NT2/D1 (cell line): Measurements from ENCODE around the gene MARS1.

ENCODE experiments used
- DNase-seq: peaks from one replicate; pipeline ENCODE4 v3.0.0-alpha.2; 2011; ENCODE audit warnings: low read depth, low spot score
- H3K27me3 ChIP-seq: 2 replicates; pipeline ENCODE4 v1.6.0; 2011; ENCODE audit warnings: mild to moderate bottlenecking; ENCODE audit not compliant: insufficient read length, insufficient read depth
- H3K36me3 ChIP-seq: 2 replicates; pipeline ENCODE4 v1.6.1; 2011; ENCODE audit warnings: mild to moderate bottlenecking, low read length, mixed read lengths; ENCODE audit not compliant: insufficient read depth, insufficient read length
- H3K4me1 ChIP-seq: 2 replicates; pipeline ENCODE4 v1.5.1; 2011; ENCODE audit not compliant: insufficient read depth, insufficient read length
- H3K4me3 ChIP-seq: 2 replicates; pipeline ENCODE4 v1.5.1; 2011; ENCODE audit warnings: low read depth; ENCODE audit not compliant: insufficient read length
- H3K9ac ChIP-seq: 2 replicates; pipeline ENCODE4 v1.6.0; 2011; ENCODE audit warnings: low read depth; ENCODE audit not compliant: insufficient read length
- H3K9me3 ChIP-seq: 2 replicates; pipeline ENCODE4 v1.5.1; 2011; ENCODE audit warnings: mild to moderate bottlenecking, low read length; ENCODE audit not compliant: insufficient read depth
- SUZ12 ChIP-seq: IDR thresholded peaks from 2 replicates; pipeline ENCODE4 v1.6.1; 2011; ENCODE audit not compliant: insufficient read length, insufficient read depth; ENCODE audit errors: extremely low read depth
- YY1 ChIP-seq: IDR thresholded peaks from 2 replicates; pipeline ENCODE4 v1.6.1; 2011; ENCODE audit not compliant: insufficient read length, insufficient read depth
- ZNF274 ChIP-seq: IDR thresholded peaks from 2 replicates; pipeline ENCODE4 v1.6.1; 2011; ENCODE audit warnings: mild to moderate bottlenecking, low read depth, low read length

The MARS1 gene

DNA sequence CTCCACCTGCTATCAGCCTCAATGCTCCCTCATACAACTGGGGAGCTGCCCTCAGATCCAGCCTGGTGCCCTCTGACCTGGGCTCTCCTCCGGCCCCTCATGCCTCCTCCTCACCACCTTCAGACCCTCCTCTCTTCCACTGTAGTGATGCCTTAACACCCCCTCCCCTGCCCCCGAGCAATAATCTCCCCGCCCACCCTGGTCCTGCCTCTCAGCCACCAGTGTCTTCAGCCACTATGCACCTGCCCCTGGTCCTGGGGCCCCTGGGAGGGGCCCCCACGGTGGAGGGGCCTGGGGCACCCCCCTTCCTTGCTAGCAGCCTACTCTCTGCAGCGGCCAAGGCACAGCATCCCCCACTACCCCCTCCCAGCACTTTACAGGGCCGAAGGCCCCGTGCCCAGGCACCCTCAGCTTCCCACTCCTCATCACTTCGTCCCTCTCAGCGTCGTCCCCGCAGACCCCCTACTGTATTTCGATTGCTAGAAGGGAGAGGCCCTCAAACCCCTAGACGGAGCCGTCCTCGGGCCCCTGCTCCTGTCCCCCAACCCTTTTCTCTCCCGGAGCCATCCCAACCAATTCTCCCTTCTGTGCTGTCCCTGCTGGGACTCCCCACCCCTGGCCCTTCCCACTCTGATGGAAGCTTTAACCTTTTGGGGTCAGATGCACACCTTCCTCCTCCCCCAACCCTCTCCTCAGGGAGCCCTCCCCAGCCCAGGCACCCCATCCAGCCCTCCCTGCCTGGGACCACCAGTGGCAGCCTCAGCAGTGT, 37.9 kb downstream of the MARS1 start:
- peaks cover 13% of the 10 kb centered on the region for H3K4me1 ChIP-seq
- H3K36me3 ChIP-seq, result peaks cover 69% of the 10 kb centered on the region

GRCh38 chr12:57526477-57527126, 38.7 kb downstream of the MARS1 start:
- H3K4me1 ChIP-seq, result peaks cover 13% of the 10 kb centered on the region
- H3K9ac ChIP-seq, result no peak overlapping the region
- H3K27me3 ChIP-seq, result no peaks in the 10 kb centered on the region
- H3K4me3 ChIP-seq, result no peak overlapping the region
- peaks cover 77% of the 10 kb centered on the region for H3K36me3 ChIP-seq
- no peak for TF ChIP-seq SUZ12
- no peak for TF ChIP-seq YY1
- TF ChIP-seq ZNF274, result no peak
- no peak for DNase-seq
- H3K9me3 ChIP-seq, result no peaks in the 10 kb centered on the region

More for the DNA sequence above, 37.9 kb downstream of the MARS1 start:
- Histone ChIP-seq H3K9ac (peak overlapping the region; percentile 13), H3K4me3 (no peak overlapping the region), H3K9me3 (no peaks in the 10 kb centered on the region), H3K27me3 (no peaks in the 10 kb centered on the region)
- DNase-seq, result no peak
- TF ChIP-seq ZNF274 (no peak), YY1 (no peak), SUZ12 (no peak)

DNA sequence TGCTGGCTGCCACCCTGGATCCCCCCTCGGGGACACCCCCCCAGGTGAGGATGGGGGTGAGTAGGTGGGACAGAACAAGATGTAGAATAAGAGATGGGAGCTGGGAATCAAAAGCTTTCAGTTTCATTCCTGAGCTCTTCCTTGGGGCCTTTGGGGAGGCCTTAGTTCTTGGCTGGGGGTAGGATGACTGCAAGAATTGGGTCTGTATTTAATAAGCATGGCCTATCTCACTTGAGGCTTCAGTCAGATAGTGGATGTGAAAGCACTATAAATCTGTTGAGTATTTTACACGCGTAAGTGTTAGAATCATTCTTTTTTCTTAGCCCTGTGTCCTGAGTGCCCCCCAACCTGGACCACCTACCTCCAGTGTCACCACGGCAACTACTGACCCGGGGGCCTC, 39.3 kb downstream of the MARS1 start:
- Histone ChIP-seq H3K4me1 (peaks cover 10% of the 10 kb centered on the region), H3K27me3 (no peaks in the 10 kb centered on the region), H3K9ac (no peak overlapping the region), H3K4me3 (no peak overlapping the region), H3K36me3 (peaks cover 83% of the 10 kb centered on the region), H3K9me3 (no peaks in the 10 kb centered on the region)
- TF ChIP-seq YY1, result no peak
- no peak for TF ChIP-seq SUZ12
- no peak for TF ChIP-seq ZNF274
- no peak for DNase-seq

DNA sequence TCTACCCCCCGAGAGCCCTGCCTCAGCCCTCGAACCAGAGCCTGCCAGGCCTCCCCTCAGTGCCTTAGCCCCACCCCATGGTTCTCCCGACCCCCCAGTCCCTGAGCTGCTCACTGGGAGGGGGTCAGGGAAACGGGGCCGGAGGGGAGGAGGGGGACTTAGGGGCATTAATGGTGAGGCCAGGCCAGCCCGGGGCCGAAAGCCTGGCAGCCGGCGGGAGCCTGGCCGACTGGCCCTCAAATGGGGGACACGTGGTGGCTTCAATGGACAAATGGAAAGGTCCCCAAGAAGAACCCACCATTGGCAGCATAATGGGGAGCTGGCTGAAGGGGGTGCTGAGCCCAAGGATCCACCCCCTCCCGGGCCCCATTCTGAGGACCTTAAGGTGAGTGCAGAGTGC, 40.3 kb downstream of the MARS1 start:
- DNase-seq, result no peak
- H3K36me3 ChIP-seq, result peaks cover 93% of the 10 kb centered on the region
- no peaks in the 10 kb centered on the region for H3K27me3 ChIP-seq
- no peak overlapping the region for H3K9ac ChIP-seq
- no peak for TF ChIP-seq YY1
- no peak for TF ChIP-seq SUZ12
- no peak for TF ChIP-seq ZNF274
- no peak overlapping the region for H3K4me3 ChIP-seq
- H3K9me3 ChIP-seq, result no peaks in the 10 kb centered on the region
- H3K4me1 ChIP-seq, result peaks cover 10% of the 10 kb centered on the region

- Histone ChIP-seq H3K9me3 (no peaks in the 10 kb centered on the region), H3K9ac (no peak overlapping the region), H3K4me3 (no peak overlapping the region), H3K27me3 (no peaks in the 10 kb centered on the region), H3K4me1 (peaks cover 9% of the 10 kb centered on the region), H3K36me3 (peaks cover 95% of the 10 kb centered on the region)
- TF ChIP-seq YY1 (no peak), SUZ12 (no peak), ZNF274 (no peak)
- no peak for DNase-seq
Measured at GRCh38 chr12:57528831-57529555, 41.1 kb downstream of the MARS1 start.

DNA sequence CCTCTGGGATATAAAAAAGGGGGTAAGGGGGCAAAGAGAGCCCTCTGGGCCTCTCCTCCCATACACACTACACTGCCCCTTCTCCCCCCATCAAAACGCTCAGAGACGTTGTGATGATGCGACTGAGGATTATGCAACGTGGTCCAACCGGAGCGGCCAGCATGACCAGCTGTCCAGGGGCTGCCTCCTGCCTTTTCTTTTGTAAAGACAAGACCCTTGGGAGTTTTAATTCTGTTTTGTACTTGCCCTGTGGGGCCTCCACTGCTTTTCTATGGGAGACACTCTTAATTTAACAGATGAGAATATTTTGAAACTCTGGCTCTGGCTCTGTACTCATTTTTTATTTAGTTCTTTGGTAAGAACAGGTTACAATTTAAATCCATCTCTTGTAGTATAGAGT, 42.0 kb downstream of the MARS1 start:
- Histone ChIP-seq H3K4me1 (peaks cover 4% of the 10 kb centered on the region), H3K36me3 (peaks cover 95% of the 10 kb centered on the region), H3K9ac (no peak overlapping the region), H3K9me3 (no peaks in the 10 kb centered on the region), H3K27me3 (no peaks in the 10 kb centered on the region), H3K4me3 (no peak overlapping the region)
- no peak for DNase-seq
- TF ChIP-seq SUZ12 (no peak), ZNF274 (no peak), YY1 (no peak)
